Adipocyte (in vitro differentiated cells): Measurements from ENCODE around the gene ZNF688.

Experiments used
- DNase-seq: peaks from one replicate; pipeline ENCODE4 v3.0.0-alpha.2; 2015; ENCODE audit warnings: low read depth
- H3K27me3 ChIP-seq: replicated peaks from 2 replicates; pipeline ENCODE4 v1.7.0; 2013; ENCODE audit warnings: mild to moderate bottlenecking, low read length, moderate library complexity; ENCODE audit not compliant: control insufficient read depth, insufficient read depth
- H3K36me3 ChIP-seq: 2 replicates; pipeline ENCODE4 v1.7.0; 2013; ENCODE audit warnings: low read length, mild to moderate bottlenecking, moderate library complexity; ENCODE audit not compliant: control insufficient read depth, insufficient read depth, severe bottlenecking
- H3K4me1 ChIP-seq: 2 replicates; pipeline ENCODE4 v1.7.0; 2013; ENCODE audit warnings: mild to moderate bottlenecking, low read length, moderate library complexity; ENCODE audit not compliant: control insufficient read depth, insufficient read depth
- H3K4me3 ChIP-seq: 2 replicates; pipeline ENCODE4 v1.7.0; 2013; ENCODE audit warnings: mild to moderate bottlenecking, low read length, moderate library complexity
- H3K9ac ChIP-seq: 2 replicates; pipeline ENCODE4 v1.7.0; 2013; ENCODE audit warnings: mild to moderate bottlenecking, low read length, moderate library complexity
- H3K9me3 ChIP-seq: 2 replicates; pipeline ENCODE4 v1.7.0; 2013; ENCODE audit warnings: mild to moderate bottlenecking, low read length, moderate library complexity; ENCODE audit not compliant: control insufficient read depth

ZNF688 gene

DNA sequence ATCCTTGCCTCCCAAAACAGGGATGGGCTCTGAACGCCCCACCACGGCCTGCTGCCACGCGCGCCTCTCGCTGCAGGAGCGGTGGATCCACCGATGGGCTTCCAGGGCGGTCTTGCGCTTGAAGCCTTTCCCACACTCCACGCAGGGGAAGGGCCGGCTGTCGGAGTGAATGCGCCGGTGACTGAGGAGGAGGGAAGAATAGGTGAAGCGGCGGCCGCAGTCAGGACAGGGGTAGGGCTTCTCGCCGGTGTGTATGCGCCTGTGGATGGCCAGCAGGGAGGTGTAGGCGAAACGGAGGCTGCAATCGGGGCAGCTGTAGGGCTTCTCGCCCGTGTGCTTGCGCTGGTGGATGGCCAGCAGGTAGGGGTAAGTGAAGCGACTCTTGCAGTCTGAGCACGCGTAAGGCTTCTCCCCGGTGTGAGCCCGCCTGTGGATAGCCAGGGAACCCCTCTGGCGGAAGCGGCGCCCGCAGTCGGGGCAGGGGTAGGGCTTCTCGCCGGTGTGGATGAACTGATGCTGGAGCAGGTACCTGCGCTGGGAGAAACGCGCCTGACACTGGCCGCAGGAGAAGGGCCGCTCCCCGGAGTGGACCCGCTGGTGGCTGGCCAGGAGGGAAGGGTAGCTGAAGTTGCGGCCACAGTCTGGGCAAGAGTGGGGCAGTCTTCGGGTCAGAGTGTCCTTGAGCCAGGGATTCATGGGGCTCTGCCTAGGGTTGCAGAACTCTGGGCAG is 11.3 kb upstream of the ZNF688 start:
- DNase-seq = no peak
- H3K27me3 ChIP-seq = no peaks in the 10 kb centered on the region
- no peak overlapping the region for H3K9ac ChIP-seq
- no peak overlapping the region for H3K4me3 ChIP-seq
- H3K36me3 ChIP-seq = peaks cover 21% of the 10 kb centered on the region
- no peaks in the 10 kb centered on the region for H3K9me3 ChIP-seq
- H3K4me1 ChIP-seq = peaks cover 11% of the 10 kb centered on the region

DNA sequence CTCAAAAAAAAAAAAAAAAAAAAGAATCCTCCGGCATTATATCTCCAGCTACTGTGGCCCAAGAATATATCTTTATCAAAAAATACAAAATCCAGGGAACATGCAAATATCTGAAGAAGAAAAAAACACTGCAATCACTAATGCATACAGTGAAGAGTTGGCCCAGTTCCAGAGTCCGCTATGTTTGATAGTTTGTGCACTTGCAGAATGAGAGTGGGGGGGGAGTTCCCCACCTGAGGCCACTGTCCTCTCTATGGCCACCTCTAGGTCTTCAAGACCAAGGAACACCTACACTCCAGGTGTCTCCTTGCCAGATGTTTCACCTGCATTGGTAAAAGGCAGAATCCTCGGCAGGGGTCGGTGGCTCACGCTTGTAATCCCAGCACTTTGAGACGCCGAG is 9.9 kb upstream of the ZNF688 start:
- Histone ChIP-seq H3K9me3 (no peaks in the 10 kb centered on the region), H3K27me3 (no peaks in the 10 kb centered on the region), H3K4me1 (peaks cover 11% of the 10 kb centered on the region), H3K36me3 (peaks cover 21% of the 10 kb centered on the region), H3K9ac (no peak overlapping the region), H3K4me3 (no peak overlapping the region)
- no peak for DNase-seq

DNA sequence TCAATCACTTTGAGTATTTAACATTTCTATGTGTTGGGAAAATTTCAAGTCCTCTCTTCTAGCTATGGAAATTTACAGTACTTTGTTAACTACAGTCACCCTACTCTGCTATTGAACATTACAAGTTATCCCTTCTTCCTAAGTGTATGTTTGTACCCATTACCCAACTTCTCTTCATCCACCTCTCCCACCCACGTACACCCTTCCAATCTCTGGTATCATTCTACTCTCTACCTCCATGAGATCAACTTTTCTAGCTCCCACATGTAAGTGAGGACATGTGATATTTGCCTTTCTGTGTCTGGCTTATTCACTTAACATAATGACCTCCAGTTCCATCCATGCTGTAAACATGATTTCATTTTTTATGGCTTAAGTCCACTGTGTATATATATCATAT is 3.2 kb upstream of the ZNF688 start:
- no peak overlapping the region for H3K4me3 ChIP-seq
- H3K36me3 ChIP-seq = peaks cover 5% of the 10 kb centered on the region
- peaks cover 9% of the 10 kb centered on the region for H3K4me1 ChIP-seq
- H3K27me3 ChIP-seq = no peaks in the 10 kb centered on the region
- no peak for DNase-seq
- no peaks in the 10 kb centered on the region for H3K9me3 ChIP-seq
- no peak overlapping the region for H3K9ac ChIP-seq

DNA sequence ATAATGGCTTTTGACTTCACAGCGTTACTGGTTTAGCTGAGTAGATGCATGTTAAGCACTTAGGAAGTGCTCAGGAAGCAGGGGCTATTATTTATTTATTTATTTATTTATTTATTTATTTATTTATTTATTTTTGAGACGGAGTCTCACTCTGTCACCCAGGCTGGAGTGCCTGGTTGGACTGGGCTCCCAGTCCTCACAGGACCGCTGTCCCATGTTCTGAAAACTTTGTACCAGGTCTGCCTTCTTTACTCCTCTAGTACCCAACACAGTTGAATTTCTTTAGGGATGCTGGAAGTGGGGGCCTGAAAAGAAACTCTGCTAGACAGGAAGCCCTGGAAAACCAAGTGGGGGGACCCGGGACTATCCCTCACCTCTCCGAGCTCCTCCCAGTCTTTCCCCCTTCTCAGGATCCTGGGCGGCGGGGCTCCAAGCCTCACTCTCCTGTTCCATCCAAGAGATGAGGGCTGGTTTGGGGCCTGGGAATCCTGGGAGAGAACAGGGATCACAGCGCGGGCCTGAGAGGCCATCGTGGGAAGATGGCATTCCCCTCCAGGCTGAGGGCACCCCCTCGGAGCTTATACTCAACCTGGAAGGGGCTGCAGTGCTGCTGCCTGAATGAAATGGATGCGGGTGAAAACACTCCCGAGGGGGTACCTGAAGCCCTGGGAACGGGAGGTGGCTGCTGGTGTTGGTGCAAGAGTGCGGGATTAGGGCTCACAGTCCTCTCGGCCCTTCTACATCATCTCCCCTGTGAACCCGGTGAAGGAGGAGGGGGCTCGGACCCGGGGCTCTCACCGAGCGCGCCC is 674 bp downstream of the ZNF688 start:
- peak; percentile 59 for DNase-seq
- Histone ChIP-seq H3K27me3 (no peaks in the 10 kb centered on the region), H3K9me3 (no peaks in the 10 kb centered on the region), H3K4me1 (peaks cover 16% of the 10 kb centered on the region), H3K4me3 (peak overlapping the region; percentile 90), H3K36me3 (no peaks in the 10 kb centered on the region), H3K9ac (peak overlapping the region; percentile 94)

DNA sequence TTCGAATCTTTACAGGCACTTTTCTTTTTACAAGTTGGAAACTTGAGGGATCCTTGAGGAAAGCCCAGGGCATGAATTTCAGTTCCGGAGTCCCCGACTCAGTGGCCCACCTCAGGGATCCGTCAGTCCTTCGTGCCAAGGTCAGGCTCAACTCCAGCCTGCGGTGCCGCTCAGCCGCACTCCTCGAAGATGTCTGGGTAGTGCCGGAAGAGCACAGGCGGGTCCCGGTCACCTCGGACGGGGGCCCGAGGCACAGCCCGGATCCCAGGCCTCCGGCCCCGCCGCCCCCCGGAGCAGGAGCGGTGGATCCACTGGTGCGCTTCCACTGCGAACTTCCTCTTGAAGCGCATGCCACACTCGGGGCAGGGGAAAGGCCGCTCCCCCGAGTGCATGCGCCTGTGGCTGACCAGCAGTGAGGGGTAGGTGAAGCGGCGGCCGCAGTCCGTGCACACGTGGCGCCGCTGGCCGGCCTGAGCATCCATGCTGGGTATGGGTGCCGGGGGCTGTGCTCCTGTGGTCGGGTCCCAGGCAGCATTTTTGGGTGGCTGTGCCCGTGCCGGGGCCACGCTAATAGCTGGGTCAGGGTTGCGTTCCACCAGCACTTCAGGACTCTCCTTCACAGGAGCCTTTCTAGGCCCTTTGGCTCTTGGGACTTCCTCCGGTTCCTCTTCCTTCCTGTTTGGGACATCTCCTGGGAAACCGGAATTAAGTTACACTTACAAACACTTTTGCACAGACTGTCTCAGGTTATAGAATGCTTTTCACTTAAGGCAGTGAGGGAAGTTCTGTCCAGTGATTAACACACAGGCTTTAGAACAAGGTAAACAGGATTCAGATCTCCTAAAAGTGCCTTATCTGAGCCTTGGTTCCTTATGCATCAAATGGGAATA is 1.5 kb downstream of the ZNF688 start:
- H3K9ac ChIP-seq = no peak overlapping the region
- no peaks in the 10 kb centered on the region for H3K36me3 ChIP-seq
- DNase-seq = no peak
- no peaks in the 10 kb centered on the region for H3K27me3 ChIP-seq
- no peaks in the 10 kb centered on the region for H3K9me3 ChIP-seq
- H3K4me1 ChIP-seq = peaks cover 16% of the 10 kb centered on the region
- H3K4me3 ChIP-seq = no peak overlapping the region

DNA sequence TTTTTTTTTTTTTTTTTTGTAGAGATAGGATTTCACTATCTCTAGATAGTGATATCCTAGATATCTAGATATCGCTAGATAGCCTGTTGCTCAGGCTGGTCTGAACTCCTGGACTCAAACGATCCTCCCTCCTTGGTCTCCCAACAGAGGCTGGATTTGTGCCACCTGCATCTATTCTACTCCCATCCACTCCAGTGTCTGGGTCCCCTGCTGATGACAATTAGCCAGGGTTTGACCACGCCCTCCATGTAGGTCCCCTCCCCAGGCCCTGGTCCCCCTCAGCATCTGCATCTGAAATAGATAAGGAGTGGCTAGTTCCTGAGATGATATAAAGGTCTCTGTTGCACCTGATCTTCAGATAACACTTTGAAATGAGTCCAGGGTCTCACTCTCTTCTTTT is 2.2 kb downstream of the ZNF688 start:
- no peak overlapping the region for H3K9ac ChIP-seq
- H3K36me3 ChIP-seq = no peaks in the 10 kb centered on the region
- H3K4me3 ChIP-seq = no peak overlapping the region
- no peaks in the 10 kb centered on the region for H3K27me3 ChIP-seq
- H3K9me3 ChIP-seq = no peaks in the 10 kb centered on the region
- H3K4me1 ChIP-seq = peaks cover 16% of the 10 kb centered on the region
- DNase-seq = no peak

DNA sequence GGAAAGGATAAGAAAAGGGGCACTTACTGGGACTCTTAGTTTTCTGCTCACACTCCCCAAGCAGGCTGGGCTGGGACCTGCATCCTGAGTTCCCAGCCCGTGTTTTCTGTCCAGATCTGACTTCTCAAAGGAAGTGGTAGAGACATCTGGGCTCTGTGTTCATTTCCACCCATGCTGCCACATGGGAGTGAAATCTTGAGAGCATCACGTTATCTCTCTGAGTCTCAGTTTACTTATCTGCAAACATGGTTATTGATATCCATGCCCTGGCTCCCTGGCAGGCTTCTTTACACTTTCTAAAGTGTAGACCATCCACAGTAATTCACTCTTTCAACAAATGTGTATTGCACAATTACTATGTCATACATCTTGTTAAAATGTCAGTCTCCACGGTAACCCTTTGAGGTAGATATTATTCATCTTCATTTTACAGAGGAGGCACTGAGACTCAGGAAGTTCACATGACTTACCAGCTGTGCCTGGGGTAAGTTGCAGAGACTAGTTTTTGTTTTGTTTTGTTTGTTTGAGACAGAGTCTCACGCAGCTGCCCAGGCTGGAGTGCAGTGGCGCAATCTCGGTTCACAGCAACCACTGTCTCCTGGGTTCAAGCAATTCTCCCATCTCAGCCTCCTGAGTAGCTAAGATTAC is 3.4 kb downstream of the ZNF688 start:
- peak; percentile 58 for DNase-seq
- Histone ChIP-seq H3K4me1 (peaks cover 16% of the 10 kb centered on the region), H3K4me3 (no peak overlapping the region), H3K9ac (no peak overlapping the region), H3K9me3 (no peaks in the 10 kb centered on the region), H3K36me3 (no peaks in the 10 kb centered on the region), H3K27me3 (no peaks in the 10 kb centered on the region)

DNA sequence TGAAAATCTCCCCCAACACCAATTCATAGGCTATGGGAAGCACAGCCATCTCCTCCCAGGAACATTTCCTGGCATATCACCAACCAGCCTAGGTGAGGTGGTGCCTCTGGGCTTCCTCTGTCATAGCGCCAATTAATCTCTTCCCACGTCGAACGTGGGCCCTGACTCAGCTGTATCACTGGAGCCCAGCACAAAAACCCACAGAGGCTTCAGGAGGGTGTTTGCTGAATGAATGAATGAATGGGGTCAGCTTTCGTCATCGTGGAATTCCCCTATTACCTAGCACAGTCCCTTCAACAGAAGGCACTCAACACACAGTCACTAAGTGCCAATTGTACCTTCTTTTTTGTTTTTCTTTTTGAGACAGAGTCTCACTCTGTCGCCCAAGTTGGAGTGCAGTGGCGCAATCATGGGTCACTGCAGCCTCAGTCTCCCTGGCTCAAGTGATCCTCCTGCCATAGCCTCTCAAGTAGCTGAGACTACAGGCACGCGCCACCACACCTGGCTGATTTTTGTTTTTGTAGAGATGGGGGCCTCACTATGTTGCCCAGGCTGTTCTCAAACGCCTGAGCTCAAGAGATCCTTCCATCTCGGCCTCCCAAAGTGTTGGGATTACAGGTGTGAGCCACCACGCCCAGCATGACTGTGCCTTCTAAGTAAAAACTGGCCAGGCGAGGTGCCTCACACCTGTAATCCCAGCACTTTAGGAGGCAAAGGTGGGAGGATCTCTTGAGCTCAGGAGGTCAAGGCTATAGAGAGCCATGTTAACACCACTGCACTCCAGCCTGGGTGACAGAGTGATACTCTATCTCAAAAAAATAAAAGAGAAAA is 4.1 kb downstream of the ZNF688 start:
- H3K9me3 ChIP-seq = no peaks in the 10 kb centered on the region
- no peak for DNase-seq
- H3K9ac ChIP-seq = no peak overlapping the region
- H3K4me1 ChIP-seq = peaks cover 14% of the 10 kb centered on the region
- no peak overlapping the region for H3K4me3 ChIP-seq
- no peaks in the 10 kb centered on the region for H3K27me3 ChIP-seq
- no peaks in the 10 kb centered on the region for H3K36me3 ChIP-seq

DNA sequence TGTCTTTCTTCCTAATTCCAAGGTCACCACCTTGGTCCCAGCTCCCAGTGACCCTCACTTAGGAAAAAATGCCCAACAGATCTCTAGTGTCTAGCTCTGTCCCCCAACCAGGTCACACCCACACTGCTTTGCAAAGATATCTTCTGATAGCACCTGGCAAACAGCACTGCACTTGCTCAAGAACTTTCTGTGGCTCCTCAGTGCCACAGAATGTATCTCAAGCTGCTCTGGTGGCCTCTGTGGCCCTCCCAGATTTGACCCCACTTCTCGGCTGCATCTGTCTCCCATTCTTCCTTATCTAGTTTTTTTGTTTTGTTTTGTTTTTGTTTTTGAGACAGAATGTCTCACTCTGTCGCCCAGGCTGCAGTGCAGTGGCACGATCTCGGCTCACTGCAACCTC is 5.0 kb downstream of the ZNF688 start:
- Histone ChIP-seq H3K36me3 (no peaks in the 10 kb centered on the region), H3K9ac (no peak overlapping the region), H3K4me3 (no peak overlapping the region), H3K4me1 (peaks cover 11% of the 10 kb centered on the region), H3K27me3 (no peaks in the 10 kb centered on the region), H3K9me3 (no peaks in the 10 kb centered on the region)
- DNase-seq = no peak

DNA sequence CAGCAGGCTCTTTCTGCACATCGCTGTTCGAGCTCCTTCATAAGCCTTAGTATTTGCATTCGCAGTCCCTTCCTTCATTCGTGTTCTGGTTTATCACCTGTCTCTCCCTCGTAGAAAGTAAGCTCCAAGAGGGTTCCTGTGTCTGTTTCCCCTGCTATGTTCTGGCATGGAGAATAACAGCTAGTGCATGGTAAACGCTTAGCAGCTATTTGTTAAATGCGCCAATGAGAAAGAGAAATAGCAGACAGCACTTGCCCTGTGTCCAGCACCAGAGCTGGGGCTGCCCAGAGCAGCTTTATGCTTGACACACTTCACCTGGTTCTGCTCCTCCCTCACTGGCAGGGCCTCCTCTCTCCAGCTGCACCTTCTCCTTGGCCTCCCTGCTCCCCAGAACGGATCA is 5.5 kb downstream of the ZNF688 start:
- Histone ChIP-seq H3K4me3 (no peak overlapping the region), H3K36me3 (no peaks in the 10 kb centered on the region), H3K9ac (no peak overlapping the region), H3K27me3 (no peaks in the 10 kb centered on the region), H3K4me1 (peaks cover 9% of the 10 kb centered on the region), H3K9me3 (no peaks in the 10 kb centered on the region)
- no peak for DNase-seq
